AG04449 (cell line): ENCODE measurements around the gene RAB20.

ENCODE experiments used
- CTCF ChIA-PET: fragments of 350-600 bp; formaldehyde crosslinking; extraction: SDS; loops from one replicate; lab custom pipeline; 2021; ENCODE audit warnings: antibody characterized with exemption; lab: Yijun Ruan, JAX
- POLR2A ChIA-PET: fragments of 400-600, 350-600 bp; formaldehyde crosslinking; extraction: SDS; loops from one replicate; lab custom pipeline; 2020; ENCODE audit warnings: antibody characterized with exemption, inconsistent platforms; lab: Yijun Ruan, JAX
- DNase-seq: peaks from one replicate; pipeline ENCODE4 v3.0.0-alpha.2; 2010; ENCODE audit warnings: low read depth, low spot score
- H3K4me3 ChIP-seq: 2 replicates; pipeline ENCODE4 v1.5.1; 2011; ENCODE audit warnings: low read depth, mild to moderate bottlenecking, control low read depth, low read length
- TF ChIP-seq, protein P1 (sequence below): IDR thresholded peaks from one replicate; pipeline ENCODE4 v1.5.1; 2011; ENCODE audit warnings: mild to moderate bottlenecking, moderate library complexity, low read length, control low read depth, inconsistent platforms; ENCODE audit not compliant: insufficient read depth; ENCODE audit errors: missing control alignments

Gene RAB20

GRCh38 chr13:110589793-110590390, 28.4 kb upstream of the RAB20 start:
- ChIA-PET CTCF (interaction anchor here (1.4 kb wide), 1 partner anchor 128 kb away, joined by 3 read pairs; no protein-coding TSS in a partner anchor), POLR2A (no interaction called here)
- no peak overlapping the region for H3K4me3 ChIP-seq
- TF ChIP-seq, protein P1, sequence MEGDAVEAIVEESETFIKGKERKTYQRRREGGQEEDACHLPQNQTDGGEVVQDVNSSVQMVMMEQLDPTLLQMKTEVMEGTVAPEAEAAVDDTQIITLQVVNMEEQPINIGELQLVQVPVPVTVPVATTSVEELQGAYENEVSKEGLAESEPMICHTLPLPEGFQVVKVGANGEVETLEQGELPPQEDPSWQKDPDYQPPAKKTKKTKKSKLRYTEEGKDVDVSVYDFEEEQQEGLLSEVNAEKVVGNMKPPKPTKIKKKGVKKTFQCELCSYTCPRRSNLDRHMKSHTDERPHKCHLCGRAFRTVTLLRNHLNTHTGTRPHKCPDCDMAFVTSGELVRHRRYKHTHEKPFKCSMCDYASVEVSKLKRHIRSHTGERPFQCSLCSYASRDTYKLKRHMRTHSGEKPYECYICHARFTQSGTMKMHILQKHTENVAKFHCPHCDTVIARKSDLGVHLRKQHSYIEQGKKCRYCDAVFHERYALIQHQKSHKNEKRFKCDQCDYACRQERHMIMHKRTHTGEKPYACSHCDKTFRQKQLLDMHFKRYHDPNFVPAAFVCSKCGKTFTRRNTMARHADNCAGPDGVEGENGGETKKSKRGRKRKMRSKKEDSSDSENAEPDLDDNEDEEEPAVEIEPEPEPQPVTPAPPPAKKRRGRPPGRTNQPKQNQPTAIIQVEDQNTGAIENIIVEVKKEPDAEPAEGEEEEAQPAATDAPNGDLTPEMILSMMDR = no peak
- no peak for DNase-seq

DNA sequence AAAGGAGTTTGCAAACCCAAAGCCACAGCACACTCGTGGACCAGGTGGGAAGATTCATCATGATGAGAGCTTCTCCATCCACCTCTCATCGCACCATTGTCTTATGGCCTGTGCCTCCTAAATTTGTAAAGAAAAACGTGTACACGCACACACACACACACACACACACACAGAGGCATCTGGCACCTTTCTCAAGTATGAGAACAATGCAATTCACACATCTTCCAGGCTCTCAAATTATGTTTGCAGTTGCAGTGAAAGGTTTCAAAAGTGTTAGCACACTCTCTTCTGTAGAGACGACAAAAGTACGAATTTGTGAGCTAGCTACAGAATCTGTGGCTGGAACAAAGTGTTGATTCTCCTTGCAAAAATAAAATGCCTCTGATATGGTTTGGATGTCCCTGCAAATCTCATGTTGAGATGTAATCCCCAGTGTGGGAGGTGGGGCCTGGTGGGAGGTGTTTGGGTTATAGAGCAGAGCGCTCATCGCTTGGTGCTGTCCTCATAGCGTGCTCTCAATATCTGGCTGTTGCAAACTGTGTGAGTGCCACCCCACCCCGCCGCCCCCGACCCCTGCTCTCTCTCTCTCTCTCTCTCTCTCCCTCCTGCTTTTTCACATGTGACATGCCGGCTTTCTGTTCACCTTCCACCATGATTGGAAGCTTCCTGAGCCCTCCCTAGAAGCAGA, 21.8 kb upstream of the RAB20 start:
- CTCF ChIA-PET = no interaction called here
- TF ChIP-seq, protein P1 = no peak
- H3K4me3 ChIP-seq = no peak overlapping the region
- no peak for DNase-seq
- POLR2A ChIA-PET = no interaction called here

GRCh38 chr13:110582421-110582954, 21.0 kb upstream of the RAB20 start:
- CTCF ChIA-PET = no interaction called here

GRCh38 chr13:110581506-110582185, 20.1 kb upstream of the RAB20 start:
- no peak overlapping the region for H3K4me3 ChIP-seq
- ChIA-PET POLR2A (no interaction called here), CTCF (no interaction called here)
- no peak for DNase-seq
- TF ChIP-seq, protein P1 = no peak

More at GRCh38 chr13:110582421-110582954, 21.0 kb upstream of the RAB20 start:
- TF ChIP-seq, protein P1 = no peak
- POLR2A ChIA-PET = no interaction called here
- DNase-seq = no peak
- no peak overlapping the region for H3K4me3 ChIP-seq

DNA sequence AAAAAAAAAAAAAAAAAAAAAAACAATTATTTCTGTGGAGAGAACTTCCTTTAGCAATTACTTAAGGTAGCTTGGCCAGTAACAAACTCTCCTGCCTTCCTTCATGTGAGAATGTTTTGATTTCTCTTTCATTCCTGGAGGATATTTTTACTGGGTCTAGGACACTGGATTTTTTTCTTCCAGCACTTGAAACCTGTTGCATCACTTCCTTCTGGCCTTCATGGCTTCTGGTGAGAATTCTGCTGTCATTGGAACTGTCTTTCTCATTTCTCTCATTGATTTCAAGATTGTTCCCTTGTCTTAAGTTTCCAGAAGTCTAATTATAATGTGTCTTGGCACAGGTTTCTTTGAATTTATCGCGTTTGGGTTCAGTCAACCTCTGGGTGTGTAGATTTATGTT, 19.3 kb upstream of the RAB20 start:
- H3K4me3 ChIP-seq = no peak overlapping the region
- ChIA-PET CTCF (no interaction called here), POLR2A (no interaction called here)
- TF ChIP-seq, protein P1 = no peak
- no peak for DNase-seq

DNA sequence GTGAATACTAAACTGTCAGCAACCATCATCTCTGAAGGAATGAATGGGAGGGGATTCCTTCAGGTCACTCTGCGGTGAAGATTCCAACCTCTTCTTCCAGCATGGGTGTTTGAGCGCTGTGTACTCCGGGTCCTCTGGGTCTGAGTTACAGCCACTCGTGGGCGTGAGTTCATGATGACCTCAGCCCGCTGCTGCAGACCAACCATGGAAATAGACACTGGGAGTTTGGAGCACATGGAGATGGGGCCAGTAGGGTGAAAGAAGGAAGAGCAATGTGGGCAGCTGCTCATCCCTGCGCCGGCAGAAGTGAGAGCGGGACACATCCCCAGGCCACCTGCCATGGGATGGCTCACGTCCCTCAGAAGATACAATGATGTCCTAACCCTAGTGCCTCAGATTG, 16.8 kb upstream of the RAB20 start:
- ChIA-PET POLR2A (no interaction called here), CTCF (no interaction called here)
- TF ChIP-seq, protein P1 = no peak
- H3K4me3 ChIP-seq = no peak overlapping the region
- DNase-seq = no peak
